Endothelial cell of umbilical vein (primary cell): Measurements from ENCODE around the gene GPNMB.

Source experiments
- CTCF ChIP-seq, 2 donors: IDR thresholded peaks; 1 replicate in 1 of 2; 2 replicates in 1 of 2; pipeline ENCODE4 v1.5.1; 2011; ENCODE audit warnings: low read length in 2 of 2, mild to moderate bottlenecking in 2 of 2, moderate library complexity in 2 of 2, control low read depth in 1 of 2, inconsistent platforms in 1 of 2, low read depth in 1 of 2; ENCODE audit not compliant: insufficient read depth in 1 of 2; ENCODE audit errors: extremely low read depth in 1 of 2
- EZH2 ChIP-seq: IDR thresholded peaks from 2 replicates; pipeline ENCODE4 v1.6.1; 2012; ENCODE audit warnings: borderline replicate concordance, low read depth, mild to moderate bottlenecking, moderate library complexity, low read length, inconsistent platforms; ENCODE audit not compliant: severe bottlenecking
- FOS ChIP-seq: IDR thresholded peaks from 2 replicates; pipeline ENCODE4 v1.6.1; 2011; ENCODE audit warnings: mild to moderate bottlenecking, low read length, moderate library complexity, borderline replicate concordance; ENCODE audit not compliant: insufficient read depth
- GATA2 ChIP-seq: IDR thresholded peaks from 2 replicates; pipeline ENCODE4 v1.7.0; 2011; ENCODE audit warnings: low read depth, mild to moderate bottlenecking, moderate library complexity, mixed read lengths, low read length; ENCODE audit not compliant: insufficient read length, insufficient read depth
- JUN ChIP-seq: IDR thresholded peaks from 2 replicates; pipeline ENCODE4 v1.6.1; 2011; ENCODE audit warnings: borderline replicate concordance, low read depth; ENCODE audit not compliant: insufficient read length, insufficient read depth
- MAX ChIP-seq: IDR thresholded peaks from 2 replicates; pipeline ENCODE4 v1.6.1; 2011; ENCODE audit not compliant: insufficient read depth, insufficient read length
- MYC ChIP-seq: IDR thresholded peaks from one replicate; pipeline ENCODE4 v1.6.1; 2011; ENCODE audit warnings: mild to moderate bottlenecking, low read depth, low read length
- POLR2A ChIP-seq: IDR thresholded peaks from 2 replicates; pipeline ENCODE4 v1.6.1; 2012; ENCODE audit warnings: low read depth, mild to moderate bottlenecking, control low read depth, low read length
- POLR2AphosphoS5 ChIP-seq: IDR thresholded peaks from 2 replicates; pipeline ENCODE4 v1.6.1; 2012; ENCODE audit warnings: low read depth, mild to moderate bottlenecking, control low read depth, low read length, moderate library complexity; ENCODE audit not compliant: insufficient read depth

- TF ChIP-seq CTCF (IDR thresholded peaks at IDR 0.05; ENCODE audit: extremely low read depth in 1 of 2, insufficient read depth in 1 of 2, low read depth in 1 of 2, low read length in 2 of 2) (no peak), POLR2A (no peak), EZH2 (no peak), POLR2AphosphoS5 (no peak), GATA2 (no peak), MAX (no peak), FOS (no peak), MYC (no peak), JUN (no peak)
Observed at GRCh38 chr7:23284871-23285270, 38.3 kb downstream of the GPNMB start.
